ENCODE measurements around the gene TUBE1. TPM values are rescaled to one million over a fixed set of nuclear protein-coding genes. Genes with fewer than 3 reads are reported as not detected.

Gene TUBE1
- total and polyA plus RNA-seq, 2 of the 4 experiments (the other 2 are of a cell fraction): 7.9 to 8.6 TPM

GRCh38 chr6:112096901-112097300 lies 9.6 kb upstream of the TUBE1 start:
- no peak overlapping the region for H3K4ac ChIP-seq (ENCODE audit: low read depth, low read length)
- no peak overlapping the region for H3K27ac ChIP-seq (ENCODE audit: insufficient read depth, low read length)
- no peak overlapping the region for H4K5ac ChIP-seq (ENCODE audit: low read depth, low read length)
- ATAC-seq (ENCODE audit: low read depth) (no peak), DNase-seq (no peak)
- dilution Hi-C loops (cut with HindIII; ENCODE audit: low sequenced_read_pairs, unreplicated experiment) (no loop called here), in situ Hi-C loops (cut with MboI; ENCODE audit: low sequenced_read_pairs) (no loop called here), intact Hi-C loops (cut with micrococcal nuclease) (no loop called here)
- no peak overlapping the region for H2AK9ac ChIP-seq (replicated peaks; ENCODE audit: low read depth, low read length, poor library complexity)
- no peaks in the 10 kb centered on the region for H3K79me1 ChIP-seq (ENCODE audit: low read depth in 1 of 2, low read length in 2 of 2)
- no peaks in the 10 kb centered on the region for H3K9me3 ChIP-seq (ENCODE audit: control insufficient read depth, insufficient read depth, low read length)
- no peak overlapping the region for H3K9ac ChIP-seq (ENCODE audit: low read depth, low read length)
- no peaks in the 10 kb centered on the region for H3K27me3 ChIP-seq (ENCODE audit: control insufficient read depth, insufficient read depth, low read length)
- no peak overlapping the region for H2BK120ac ChIP-seq (ENCODE audit: low read depth, low read length)
- H2BK20ac ChIP-seq (ENCODE audit: low read depth, low read length): no peak overlapping the region
- no peak overlapping the region for H2BK15ac ChIP-seq (ENCODE audit: low read depth, low read length)
- no TSS peak for BruUV-seq (replicated peaks)
- no peaks in the 10 kb centered on the region for H3K4me1 ChIP-seq (ENCODE audit: control insufficient read depth, insufficient read depth, low read length)
- H3K4me3 ChIP-seq (ENCODE audit: insufficient read depth, low read depth, low read length): no peak overlapping the region
- WGBS, 2 experiments (ENCODE audit: extremely low coverage in 2 of 2, insufficient read length in 1 of 2): no CpG with 5 or more reads among the region's 2 CpGs
- no peak overlapping the region for H3K23ac ChIP-seq (ENCODE audit: low read depth, low read length)
- H3K14ac ChIP-seq (replicated peaks; ENCODE audit: low read depth, low read length): no peak overlapping the region
- TF ChIP-seq MAFK (IDR thresholded peaks at IDR 0.05; ENCODE audit: low read depth, low read length) (no peak), MXI1 (IDR thresholded peaks at IDR 0.05; ENCODE audit: borderline replicate concordance, low read depth, low read length) (no peak), BHLHE40 (IDR thresholded peaks at IDR 0.05; ENCODE audit: low read depth, low read length) (no peak), CTCF (conservative IDR thresholded peaks at IDR 0.05; ENCODE audit: low read depth, low read length) (no peak), USF2 (IDR thresholded peaks at IDR 0.05; ENCODE audit: low read depth, low read length) (no peak), POLR2A (IDR thresholded peaks at IDR 0.05; ENCODE audit: low read depth, low read length) (no peak), SMC3 (IDR thresholded peaks at IDR 0.05; ENCODE audit: low read depth, low read length) (no peak)
- no peak overlapping the region for H2AFZ ChIP-seq (replicated peaks; ENCODE audit: low read length, poor library complexity)
- H3K56ac ChIP-seq (ENCODE audit: extremely low read depth, insufficient read depth, low read length): no peak overlapping the region
- H4K8ac ChIP-seq (ENCODE audit: low read depth in 2 of 2, low read length in 2 of 2): no peak overlapping the region
- no peaks in the 10 kb centered on the region for H3K36me3 ChIP-seq (ENCODE audit: control insufficient read depth, insufficient read depth, low read length)
- H3K18ac ChIP-seq (ENCODE audit: low read depth, low read length): no peak overlapping the region
- CTCF ChIA-PET: no interaction called here
- H3K4me2 ChIP-seq (ENCODE audit: low read depth, low read length): no peak overlapping the region
- POLR2A ChIA-PET (ENCODE audit: unreplicated experiment): no interaction called here
- H4K91ac ChIP-seq (ENCODE audit: insufficient read depth, low read depth, low read length): no peak overlapping the region
- no peaks in the 10 kb centered on the region for H4K20me1 ChIP-seq (ENCODE audit: insufficient read depth, low read length)
- H3K9me1 ChIP-seq (ENCODE audit: insufficient read depth, low read length): no peaks in the 10 kb centered on the region
- H2BK5ac ChIP-seq (ENCODE audit: low read depth, low read length, poor library complexity, severe bottlenecking): no peak overlapping the region
- no peak overlapping the region for H2AK5ac ChIP-seq (ENCODE audit: low read depth, low read length)

Data from IMR-90 (cell line).